Endodermal cell (in vitro differentiated cells): ENCODE measurements around the gene AHRR. TPM values are rescaled to one million over a fixed set of nuclear protein-coding genes. Genes with fewer than 3 reads are reported as not detected.

Experiments used
- DNase-seq: peaks from one replicate; pipeline ENCODE4 v3.0.0-alpha.2; 2017
- H3K27ac ChIP-seq: 2 replicates; pipeline ENCODE4 v1.5.1; 2013; ENCODE audit warnings: mild to moderate bottlenecking, low read depth, low read length, moderate library complexity
- H3K27me3 ChIP-seq: 2 replicates; pipeline ENCODE4 v1.6.1; 2013; ENCODE audit warnings: mild to moderate bottlenecking, low read length, moderate library complexity; ENCODE audit not compliant: insufficient read depth, control insufficient read depth, poor library complexity, severe bottlenecking
- H3K36me3 ChIP-seq: 2 replicates; pipeline ENCODE4 v1.7.0; 2013; ENCODE audit warnings: mild to moderate bottlenecking, low read length, moderate library complexity; ENCODE audit not compliant: control insufficient read depth, insufficient read depth
- H3K4me1 ChIP-seq: one replicate; pipeline ENCODE4 v1.7.0; 2013; ENCODE audit warnings: low read length; ENCODE audit not compliant: control insufficient read depth, insufficient read depth
- H3K4me3 ChIP-seq: 2 replicates; pipeline ENCODE4 v1.5.1; 2013; ENCODE audit warnings: mild to moderate bottlenecking, low read length, moderate library complexity
- H3K9ac ChIP-seq: 2 replicates; pipeline ENCODE4 v1.6.1; 2013; ENCODE audit warnings: mild to moderate bottlenecking, low read length, moderate library complexity; ENCODE audit not compliant: poor library complexity, severe bottlenecking; ENCODE audit errors: extremely low read depth
- H3K9me3 ChIP-seq: 2 replicates; pipeline ENCODE4 v1.6.1; 2013; ENCODE audit warnings: mild to moderate bottlenecking, low read length, moderate library complexity; ENCODE audit not compliant: control insufficient read depth
- H3K27ac Mint-ChIP-seq: 2 replicates; pipeline ENCODE4 v1.8.0; 2020; ENCODE audit warnings: mixed read lengths
- H3K27me3 Mint-ChIP-seq: 2 replicates; pipeline ENCODE4 v1.8.0; 2021; ENCODE audit warnings: mild to moderate bottlenecking, mixed read lengths; ENCODE audit not compliant: insufficient read depth
- H3K36me3 Mint-ChIP-seq: 2 replicates; pipeline ENCODE4 v1.8.0; 2020; ENCODE audit warnings: low read depth, mixed read lengths
- H3K4me1 Mint-ChIP-seq: 2 replicates; pipeline ENCODE4 v1.8.0; 2020; ENCODE audit warnings: mixed read lengths
- H3K4me3 Mint-ChIP-seq: 2 replicates; pipeline ENCODE4 v1.8.0; 2020; ENCODE audit warnings: mild to moderate bottlenecking, moderate library complexity, mixed read lengths
- H3K9me3 Mint-ChIP-seq: 2 replicates; pipeline ENCODE4 v1.8.0; 2020; ENCODE audit warnings: mild to moderate bottlenecking, mixed read lengths
- WGBS, 2 experiments: methylation state at CpG; one replicate each; pipeline versions ENCODE4 v1.1.5 to v1.1.7; 2013; ENCODE audit warnings: missing lambda C conversion rate in 2 of 2, mixed read lengths in 1 of 2; ENCODE audit not compliant: insufficient coverage in 1 of 2, insufficient read length in 1 of 2; 5-methylcytosine and 5-hydroxymethylcytosine counted together
- total RNA-seq, 2 donors: library from RNA; stranded (reverse); fragmentation: NEBNext Ultra II Directional in 1 of 2; extraction: Animal tissue kit (Norgen Biotek cat#: 25700) in 1 of 2; gene quantifications; 2 replicates in 1 of 2; 3 replicates in 1 of 2; pipeline ENCODE4 v1.2.1, GENCODE V29; 2021
- TF ChIP-seq, protein P1 (sequence below): fragments of 200-600 bp; sonication (generic); conservative IDR thresholded peaks from 2 replicates; pipeline ENCODE4 v1.5.0; 2021; ENCODE audit warnings: antibody characterized with exemption, mild to moderate bottlenecking

The AHRR gene
- total RNA-seq, 2 donors from 2014 or later: 1.4 to 2.0 TPM

DNA sequence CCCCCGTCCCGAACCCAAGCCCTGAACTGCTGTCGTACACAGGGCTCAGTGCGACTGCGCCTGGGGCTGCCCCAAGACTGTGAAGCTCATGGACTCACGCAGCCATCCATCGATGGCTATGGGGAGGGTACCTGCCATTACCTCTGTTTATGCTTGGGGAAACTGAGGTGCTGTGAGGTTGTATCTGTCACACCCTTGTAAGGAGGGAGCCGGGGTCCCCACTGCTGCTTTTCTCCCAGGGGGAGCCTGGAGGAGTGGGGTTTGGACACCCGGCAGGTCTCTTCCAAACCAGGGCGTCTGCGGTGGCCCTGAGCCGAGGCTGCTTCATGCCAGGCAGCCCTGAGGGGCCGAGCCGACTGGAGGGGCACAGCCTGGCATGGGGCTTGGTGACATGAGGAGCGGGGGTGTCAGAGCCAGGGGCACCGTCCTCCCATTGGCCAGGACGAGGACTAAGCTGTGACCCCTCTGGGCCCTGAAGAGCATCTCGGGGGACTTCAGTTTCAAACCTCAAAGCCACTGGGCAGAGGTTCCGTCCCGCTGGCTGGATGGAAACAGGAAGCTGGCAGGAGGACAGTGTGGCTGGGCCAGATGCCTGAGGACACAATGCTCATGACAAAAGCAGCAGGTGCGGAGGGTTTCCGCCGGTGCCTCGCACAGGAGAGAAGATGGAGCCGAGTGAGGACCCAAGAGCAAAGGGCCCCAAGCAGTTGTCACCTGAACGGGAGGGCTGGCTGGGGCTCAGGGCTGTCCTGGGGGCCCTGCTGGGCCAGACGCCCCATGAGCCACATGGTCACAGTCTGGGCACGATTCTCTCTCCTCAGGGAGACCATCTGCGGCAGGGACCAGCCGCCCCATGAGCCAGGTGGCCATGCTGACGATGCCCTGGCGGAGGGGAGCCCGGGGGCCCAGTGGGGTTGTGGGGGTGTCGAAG lies 67.0 kb downstream of the AHRR start:
- H3K4me1 ChIP-seq: no peaks in the 10 kb centered on the region
- H3K36me3 ChIP-seq: no peaks in the 10 kb centered on the region
- H3K27ac ChIP-seq: no peak overlapping the region
- no peak overlapping the region for H3K4me3 Mint-ChIP-seq
- DNase-seq: no peak
- no peaks in the 10 kb centered on the region for H3K36me3 Mint-ChIP-seq
- H3K4me3 ChIP-seq: no peak overlapping the region
- peaks cover 7% of the 10 kb centered on the region for H3K9me3 Mint-ChIP-seq
- peaks cover 4% of the 10 kb centered on the region for H3K4me1 Mint-ChIP-seq
- H3K9ac ChIP-seq: no peak overlapping the region
- no peaks in the 10 kb centered on the region for H3K27me3 ChIP-seq
- TF ChIP-seq, protein P1, sequence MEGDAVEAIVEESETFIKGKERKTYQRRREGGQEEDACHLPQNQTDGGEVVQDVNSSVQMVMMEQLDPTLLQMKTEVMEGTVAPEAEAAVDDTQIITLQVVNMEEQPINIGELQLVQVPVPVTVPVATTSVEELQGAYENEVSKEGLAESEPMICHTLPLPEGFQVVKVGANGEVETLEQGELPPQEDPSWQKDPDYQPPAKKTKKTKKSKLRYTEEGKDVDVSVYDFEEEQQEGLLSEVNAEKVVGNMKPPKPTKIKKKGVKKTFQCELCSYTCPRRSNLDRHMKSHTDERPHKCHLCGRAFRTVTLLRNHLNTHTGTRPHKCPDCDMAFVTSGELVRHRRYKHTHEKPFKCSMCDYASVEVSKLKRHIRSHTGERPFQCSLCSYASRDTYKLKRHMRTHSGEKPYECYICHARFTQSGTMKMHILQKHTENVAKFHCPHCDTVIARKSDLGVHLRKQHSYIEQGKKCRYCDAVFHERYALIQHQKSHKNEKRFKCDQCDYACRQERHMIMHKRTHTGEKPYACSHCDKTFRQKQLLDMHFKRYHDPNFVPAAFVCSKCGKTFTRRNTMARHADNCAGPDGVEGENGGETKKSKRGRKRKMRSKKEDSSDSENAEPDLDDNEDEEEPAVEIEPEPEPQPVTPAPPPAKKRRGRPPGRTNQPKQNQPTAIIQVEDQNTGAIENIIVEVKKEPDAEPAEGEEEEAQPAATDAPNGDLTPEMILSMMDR: no peak
- WGBS, 2 experiments: 94 to 96% methylated on average over 22 to 34 of the region's 34 CpGs
- no peaks in the 10 kb centered on the region for H3K27me3 Mint-ChIP-seq
- no peak overlapping the region for H3K27ac Mint-ChIP-seq
- H3K9me3 ChIP-seq: peaks cover 12% of the 10 kb centered on the region

DNA sequence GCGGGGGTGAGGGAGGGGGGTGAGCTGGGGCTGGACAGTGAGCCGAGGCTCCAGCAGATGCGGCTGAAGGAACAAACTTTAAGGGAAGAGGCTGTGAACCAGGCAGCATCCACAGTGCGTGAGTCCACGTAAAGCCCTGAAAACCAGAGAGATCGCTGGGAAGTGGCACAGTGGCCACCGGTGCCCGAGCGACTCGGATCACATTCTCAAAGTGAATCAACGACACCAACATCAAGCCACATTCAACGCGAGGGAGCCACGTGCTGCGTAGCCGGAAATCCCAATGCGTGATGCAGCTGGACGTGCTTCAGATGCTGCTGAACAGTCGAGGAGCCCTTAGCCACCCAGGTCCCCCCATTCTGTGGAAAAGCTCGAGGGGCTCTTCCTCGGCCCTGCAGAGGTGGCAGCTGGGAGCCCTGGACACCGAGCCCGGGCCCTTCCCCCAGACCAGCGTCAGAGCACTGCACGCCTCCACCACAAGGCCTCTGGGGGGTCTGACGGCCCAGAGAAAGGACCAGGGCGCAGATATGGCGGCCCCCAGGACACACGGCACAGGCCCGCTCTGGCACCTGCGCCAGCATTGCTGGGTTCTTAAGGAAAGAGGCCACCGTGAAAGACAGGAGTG lies 67.8 kb downstream of the AHRR start:
- no peak overlapping the region for H3K4me3 ChIP-seq
- no peaks in the 10 kb centered on the region for H3K27me3 Mint-ChIP-seq
- no peak overlapping the region for H3K27ac Mint-ChIP-seq
- H3K27me3 ChIP-seq: no peaks in the 10 kb centered on the region
- TF ChIP-seq, protein P1: no peak
- H3K27ac ChIP-seq: no peak overlapping the region
- H3K36me3 ChIP-seq: no peaks in the 10 kb centered on the region
- H3K4me1 Mint-ChIP-seq: peaks cover 4% of the 10 kb centered on the region
- H3K9me3 Mint-ChIP-seq: peaks cover 7% of the 10 kb centered on the region
- 93 to 98% methylated on average over 15 to 32 of the region's 32 CpGs for WGBS, 2 experiments
- H3K4me1 ChIP-seq: no peaks in the 10 kb centered on the region
- H3K9ac ChIP-seq: no peak overlapping the region
- no peak for DNase-seq
- H3K4me3 Mint-ChIP-seq: no peak overlapping the region
- no peaks in the 10 kb centered on the region for H3K36me3 Mint-ChIP-seq
- H3K9me3 ChIP-seq: peaks cover 12% of the 10 kb centered on the region

DNA sequence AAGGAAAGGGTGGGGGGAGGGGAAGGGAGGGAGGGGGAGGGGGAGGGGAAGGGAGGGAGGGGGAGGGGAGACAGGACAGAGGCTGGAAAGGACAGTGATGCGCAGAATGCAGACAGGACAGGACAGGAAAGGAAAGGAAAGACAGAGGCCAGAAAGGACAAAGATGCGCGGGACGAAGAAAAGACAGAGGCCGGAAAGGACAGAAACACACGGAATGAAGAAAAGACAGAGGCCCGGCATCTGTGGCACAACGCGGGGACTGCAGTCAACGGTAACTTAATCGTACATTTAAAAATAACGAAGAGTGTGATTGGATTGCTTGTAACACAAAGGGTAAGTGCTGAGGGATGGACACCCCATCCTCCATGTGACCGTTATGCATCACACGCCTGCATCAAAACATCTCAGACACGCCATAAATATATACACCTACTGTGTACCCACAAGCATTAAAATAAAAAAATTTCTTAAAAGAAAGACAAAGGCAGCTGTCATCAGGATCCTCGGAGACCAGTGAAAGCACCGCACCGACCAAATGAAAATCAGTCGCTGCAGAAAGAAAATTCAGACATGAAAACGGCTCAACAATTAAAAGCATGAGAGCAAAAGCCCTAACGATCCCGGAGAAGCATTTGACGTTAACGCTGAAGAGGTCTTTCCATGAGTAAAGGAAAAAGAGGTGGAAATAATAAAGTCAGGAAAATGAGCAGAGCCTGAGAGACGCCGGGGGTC lies 68.5 kb downstream of the AHRR start:
- no peaks in the 10 kb centered on the region for H3K36me3 ChIP-seq
- no peak overlapping the region for H3K27ac Mint-ChIP-seq
- WGBS, 2 experiments: 90 to 91% methylated on average over 24 to 26 of the region's 26 CpGs
- peaks cover 4% of the 10 kb centered on the region for H3K4me1 Mint-ChIP-seq
- H3K36me3 Mint-ChIP-seq: no peaks in the 10 kb centered on the region
- no peak overlapping the region for H3K4me3 Mint-ChIP-seq
- no peak overlapping the region for H3K9ac ChIP-seq
- H3K27me3 ChIP-seq: no peaks in the 10 kb centered on the region
- H3K4me3 ChIP-seq: no peak overlapping the region
- DNase-seq: no peak
- H3K4me1 ChIP-seq: no peaks in the 10 kb centered on the region
- TF ChIP-seq, protein P1: no peak
- peaks cover 7% of the 10 kb centered on the region for H3K9me3 Mint-ChIP-seq
- H3K27me3 Mint-ChIP-seq: no peaks in the 10 kb centered on the region
- no peak overlapping the region for H3K27ac ChIP-seq
- H3K9me3 ChIP-seq: peaks cover 12% of the 10 kb centered on the region
